Keratinocyte (primary cell): ENCODE data around the gene ASS1. TPM values are rescaled to one million over a fixed set of nuclear protein-coding genes. Genes with fewer than 3 reads are reported as not detected.

Experiments used
- DNase-seq: peaks from one replicate; pipeline ENCODE4 v3.0.0-alpha.2; 2011; ENCODE audit warnings: low read depth, missing footprints, low spot score
- FAIRE-seq: peaks from 2 replicates; lab custom pipeline; 2011; peaks lifted over from hg19 to GRCh38; lab: Jason Lieb, UNC
- H2AFZ ChIP-seq: 2 replicates; pipeline ENCODE4 v1.6.0; 2012; ENCODE audit warnings: low read length, control low read depth, inconsistent platforms; ENCODE audit not compliant: control insufficient read depth
- H3K27ac ChIP-seq: 2 replicates; pipeline ENCODE4 v1.5.1; 2011; ENCODE audit warnings: low read length; ENCODE audit not compliant: control insufficient read depth, insufficient read depth
- H3K27me3 ChIP-seq: 3 replicates; pipeline ENCODE4 v1.6.0; 2011; ENCODE audit warnings: low read length; ENCODE audit not compliant: control insufficient read depth, insufficient read depth; ENCODE audit errors: extremely low read depth
- H3K36me3 ChIP-seq, 2 experiments: 2 replicates in 1 of 2; 3 replicates in 1 of 2; pipeline ENCODE4 v1.5.1; 2011; ENCODE audit warnings: low read length in 2 of 2, mild to moderate bottlenecking in 1 of 2; ENCODE audit not compliant: control insufficient read depth in 2 of 2, insufficient read depth in 2 of 2; ENCODE audit errors: extremely low read depth in 1 of 2
- H3K4me1 ChIP-seq: 3 replicates; pipeline ENCODE4 v1.5.1; 2011; ENCODE audit warnings: low read length; ENCODE audit not compliant: control insufficient read depth, insufficient read depth; ENCODE audit errors: extremely low read depth
- H3K4me2 ChIP-seq: 3 replicates; pipeline ENCODE4 v1.6.0; 2011; ENCODE audit warnings: low read depth, low read length; ENCODE audit not compliant: control insufficient read depth, insufficient read depth; ENCODE audit errors: extremely low read depth
- H3K4me3 ChIP-seq, 3 experiments: fragments of 200-600 bp in 1 of 3; sonication (generic) in 1 of 3; 2 replicates in 2 of 3; 3 replicates in 1 of 3; pipeline ENCODE4 v1.5.1; 2011 to 2016; ENCODE audit warnings: low read length in 3 of 3, mild to moderate bottlenecking in 3 of 3, control low read depth in 2 of 3, inconsistent platforms in 1 of 3, low read depth in 1 of 3, mixed read lengths in 1 of 3, mixed run types in 1 of 3, moderate library complexity in 1 of 3; ENCODE audit not compliant: control insufficient read depth in 2 of 3, insufficient read depth in 2 of 3; ENCODE audit errors: extremely low read depth in 1 of 3
- H3K79me2 ChIP-seq: 2 replicates; pipeline ENCODE4 v1.6.0; 2012; ENCODE audit warnings: low read length; ENCODE audit not compliant: control insufficient read depth, insufficient read depth
- H3K9ac ChIP-seq: 3 replicates; pipeline ENCODE4 v1.6.0; 2011; ENCODE audit warnings: low read length; ENCODE audit not compliant: control insufficient read depth, insufficient read depth; ENCODE audit errors: extremely low read depth
- H3K9me1 ChIP-seq: 3 replicates; pipeline ENCODE4 v1.6.0; 2011; ENCODE audit warnings: low read length; ENCODE audit not compliant: control insufficient read depth, insufficient read depth; ENCODE audit errors: extremely low read depth
- H3K9me3 ChIP-seq: 2 replicates; pipeline ENCODE4 v1.5.1; 2012; ENCODE audit warnings: low read depth, low read length; ENCODE audit not compliant: control insufficient read depth
- H4K20me1 ChIP-seq: 3 replicates; pipeline ENCODE4 v1.6.0; 2011; ENCODE audit warnings: low read length; ENCODE audit not compliant: control insufficient read depth, insufficient read depth; ENCODE audit errors: extremely low read depth
- EZH2 ChIP-seq: IDR thresholded peaks from one replicate; pipeline ENCODE4 v1.6.1; 2012; ENCODE audit warnings: inconsistent platforms, mild to moderate bottlenecking, low read length, moderate library complexity
- dilution Hi-C: fragments of 300-500 bp; cut with MboI; formaldehyde crosslinking; loops from one replicate; pipeline ENCODE4 v1.7.0; 2020; ENCODE audit warnings: low sequenced_read_pairs; ENCODE audit not compliant: extremely low pct_ligation_motif_present
- polyA plus RNA-seq, 5 experiments: library from polyadenylated mRNA; depleted of rRNA in 3 of 5; stranded (reverse) in 3 of 5; stranded (forward) in 1 of 5; unstranded in 1 of 5; fragments of >200 nt; gene quantifications; 1 replicate in 1 of 5; 2 replicates in 3 of 5; 3 replicates in 1 of 5; pipeline versions ENCODE4 v1.2.1 to v1.2.3, GENCODE V29; 2011 to 2012; ENCODE audit warnings: missing spikeins in 2 of 5, low read depth in 1 of 5, low replicate concordance in 1 of 5
- TF ChIP-seq, protein P1 (sequence below), 3 experiments: IDR thresholded peaks in 1 of 3; conservative IDR thresholded peaks in 1 of 3; optimal IDR thresholded peaks in 1 of 3; 2 replicates in 2 of 3; 3 replicates in 1 of 3; pipeline versions ENCODE3 to v1.5.1; 2011; ENCODE audit warnings: low read length in 3 of 3, mild to moderate bottlenecking in 3 of 3, moderate library complexity in 2 of 3, control low read depth in 1 of 3, inconsistent platforms in 1 of 3; ENCODE audit not compliant: insufficient read depth in 2 of 3; ENCODE audit errors: extremely low read depth in 1 of 3

The ASS1 gene
- polyA plus RNA-seq, 1 donor (not counting 4 experiments of a cell fraction or from before 2014, with no cell fraction given) = 52.4 TPM

DNA sequence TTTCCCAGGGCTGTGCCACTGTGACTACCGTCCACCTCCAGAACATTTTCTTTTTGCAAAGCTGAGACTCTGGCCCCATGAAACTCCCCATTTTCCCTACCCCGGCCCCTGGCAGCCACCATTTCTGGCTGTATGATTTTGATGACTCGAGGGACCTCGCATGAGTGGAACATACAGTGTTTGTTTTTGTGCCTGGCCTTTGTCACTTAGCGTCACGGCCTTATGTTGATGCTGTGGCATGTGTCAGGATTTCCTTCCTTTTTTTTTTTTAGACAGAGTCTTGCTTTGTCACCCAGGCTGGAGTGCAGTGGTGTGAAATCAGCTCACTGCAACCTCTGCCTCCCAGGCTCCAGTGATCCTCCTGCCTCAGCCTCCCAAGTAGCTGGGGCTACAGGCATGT is 42.7 kb downstream of the ASS1 start:
- dilution Hi-C loops = no loop called here
- FAIRE-seq (no peak), DNase-seq (no peak)
- Histone ChIP-seq H4K20me1 (no peaks in the 10 kb centered on the region), H3K4me3 (no peak overlapping the region), H3K79me2 (no peaks in the 10 kb centered on the region), H3K9me1 (no peaks in the 10 kb centered on the region), H3K4me1 (no peaks in the 10 kb centered on the region), H3K36me3 (no peaks in the 10 kb centered on the region), H3K9me3 (no peaks in the 10 kb centered on the region), H3K27me3 (no peaks in the 10 kb centered on the region), H3K4me2 (no peak overlapping the region), H3K27ac (no peak overlapping the region), H3K9ac (no peak overlapping the region), H2AFZ (no peak overlapping the region)
- TF ChIP-seq EZH2 = no peak
- TF ChIP-seq, protein P1, sequence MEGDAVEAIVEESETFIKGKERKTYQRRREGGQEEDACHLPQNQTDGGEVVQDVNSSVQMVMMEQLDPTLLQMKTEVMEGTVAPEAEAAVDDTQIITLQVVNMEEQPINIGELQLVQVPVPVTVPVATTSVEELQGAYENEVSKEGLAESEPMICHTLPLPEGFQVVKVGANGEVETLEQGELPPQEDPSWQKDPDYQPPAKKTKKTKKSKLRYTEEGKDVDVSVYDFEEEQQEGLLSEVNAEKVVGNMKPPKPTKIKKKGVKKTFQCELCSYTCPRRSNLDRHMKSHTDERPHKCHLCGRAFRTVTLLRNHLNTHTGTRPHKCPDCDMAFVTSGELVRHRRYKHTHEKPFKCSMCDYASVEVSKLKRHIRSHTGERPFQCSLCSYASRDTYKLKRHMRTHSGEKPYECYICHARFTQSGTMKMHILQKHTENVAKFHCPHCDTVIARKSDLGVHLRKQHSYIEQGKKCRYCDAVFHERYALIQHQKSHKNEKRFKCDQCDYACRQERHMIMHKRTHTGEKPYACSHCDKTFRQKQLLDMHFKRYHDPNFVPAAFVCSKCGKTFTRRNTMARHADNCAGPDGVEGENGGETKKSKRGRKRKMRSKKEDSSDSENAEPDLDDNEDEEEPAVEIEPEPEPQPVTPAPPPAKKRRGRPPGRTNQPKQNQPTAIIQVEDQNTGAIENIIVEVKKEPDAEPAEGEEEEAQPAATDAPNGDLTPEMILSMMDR (optimal IDR thresholded peaks at IDR 0.05 in 1 of 3, IDR thresholded peaks at IDR 0.05 in 1 of 3, conservative IDR thresholded peaks at IDR 0.05 in 1 of 3; ENCODE audit: extremely low read depth in 1 of 3, insufficient read depth in 2 of 3, low read length in 3 of 3) = no peak

DNA sequence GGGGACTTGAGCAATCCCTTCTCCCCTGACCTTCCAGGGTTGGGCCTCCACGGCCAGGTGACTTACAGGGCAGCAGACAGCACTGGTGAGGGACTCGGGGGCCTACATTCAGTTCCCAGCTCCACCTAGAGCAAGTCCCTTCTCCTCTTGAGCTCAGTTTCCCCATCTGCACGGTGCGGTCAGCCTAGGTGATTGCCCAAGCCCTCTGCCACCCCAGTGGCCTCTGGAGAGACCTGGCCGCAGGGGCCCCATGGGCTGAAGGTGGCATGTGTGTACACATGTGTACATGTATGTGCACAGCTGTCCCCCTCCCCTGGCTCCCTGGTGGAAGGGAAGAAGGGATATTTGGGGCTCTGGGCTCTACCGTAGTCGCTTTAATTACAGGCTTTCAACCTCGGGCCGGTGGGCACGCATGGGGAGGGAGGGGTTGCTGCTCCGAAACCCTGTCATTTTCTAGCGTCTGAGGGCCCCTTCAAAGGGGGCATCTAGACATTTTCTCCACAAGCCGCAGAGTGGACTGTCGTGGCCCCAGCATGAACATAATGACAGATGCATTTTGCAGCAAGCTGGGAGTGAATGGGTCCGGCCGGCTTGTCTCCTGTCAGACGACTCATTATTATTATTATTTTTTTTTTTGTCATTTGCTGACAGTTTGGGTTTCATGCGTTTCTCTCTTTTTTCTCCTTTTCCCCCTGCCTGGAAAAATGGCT is 44.0 kb downstream of the ASS1 start:
- no peaks in the 10 kb centered on the region for H3K36me3 ChIP-seq
- no peak overlapping the region for H3K9ac ChIP-seq
- no peak overlapping the region for H3K4me3 ChIP-seq
- H3K27ac ChIP-seq = no peak overlapping the region
- no peaks in the 10 kb centered on the region for H3K9me1 ChIP-seq
- dilution Hi-C loops = no loop called here
- no peaks in the 10 kb centered on the region for H3K4me1 ChIP-seq
- H2AFZ ChIP-seq = no peak overlapping the region
- no peaks in the 10 kb centered on the region for H3K9me3 ChIP-seq
- TF ChIP-seq EZH2 = no peak
- TF ChIP-seq, protein P1 (optimal IDR thresholded peaks at IDR 0.05 in 1 of 3, IDR thresholded peaks at IDR 0.05 in 1 of 3, conservative IDR thresholded peaks at IDR 0.05 in 1 of 3; ENCODE audit: extremely low read depth in 1 of 3, insufficient read depth in 2 of 3, low read length in 3 of 3) = no peak
- H4K20me1 ChIP-seq = no peaks in the 10 kb centered on the region
- FAIRE-seq (no peak), DNase-seq (no peak)
- H3K27me3 ChIP-seq = no peaks in the 10 kb centered on the region
- no peaks in the 10 kb centered on the region for H3K79me2 ChIP-seq
- no peak overlapping the region for H3K4me2 ChIP-seq
